Neural cell (in vitro differentiated cells): Measurements from ENCODE around the gene ARMC9. TPM values are rescaled to one million over a fixed set of nuclear protein-coding genes. Genes with fewer than 3 reads are reported as not detected.
A peak's percentile ranks its signal among the peaks of the same experiment; 100 is the strongest.

Experiments
- H2AFZ ChIP-seq: fragments of 200-600, 300-800 bp; sonication (generic), shearing (Covaris generic); 2 replicates; pipeline ENCODE4 v1.6.0; 2014; ENCODE audit warnings: low read depth, mild to moderate bottlenecking, antibody characterized with exemption, low read length, moderate library complexity
- H3F3A ChIP-seq: fragments of 200-600 bp; shearing (Covaris generic); 2 replicates; pipeline ENCODE4 v1.6.1; 2016; ENCODE audit warnings: mild to moderate bottlenecking, moderate library complexity, mixed read lengths, antibody characterized with exemption, low read length; ENCODE audit not compliant: insufficient read depth, poor library complexity, severe bottlenecking
- H3K27ac ChIP-seq: fragments of 200-600, 300-800 bp; sonication (generic), shearing (Covaris generic); 2 replicates; pipeline ENCODE4 v1.5.1; 2014; ENCODE audit warnings: mild to moderate bottlenecking, low read length, moderate library complexity
- H3K27me3 ChIP-seq: fragments of 300-800, 200-600 bp; sonication (generic), shearing (Covaris generic); 2 replicates; pipeline ENCODE4 v1.6.0; 2014; ENCODE audit warnings: mild to moderate bottlenecking, low read depth, low read length, moderate library complexity; ENCODE audit not compliant: insufficient read depth
- H3K36me3 ChIP-seq: fragments of 300-800, 200-600 bp; sonication (generic), shearing (Covaris generic); 2 replicates; pipeline ENCODE4 v1.5.1; 2014; ENCODE audit warnings: mild to moderate bottlenecking, antibody characterized with exemption, low read length, moderate library complexity; ENCODE audit not compliant: insufficient read depth
- H3K4me2 ChIP-seq: fragments of 300-800, 200-600 bp; sonication (generic), shearing (Covaris generic); 2 replicates; pipeline ENCODE4 v1.6.0; 2014; ENCODE audit warnings: mild to moderate bottlenecking, low read length
- H3K4me3 ChIP-seq: fragments of 300-800, 200-600 bp; sonication (generic), shearing (Covaris generic); 2 replicates; pipeline ENCODE4 v1.5.1; 2014; ENCODE audit warnings: mild to moderate bottlenecking, low read length, moderate library complexity
- H3K79me2 ChIP-seq: fragments of 200-600 bp; shearing (Covaris generic); replicated peaks from 2 replicates; pipeline ENCODE4 v1.6.0; 2014; ENCODE audit warnings: mild to moderate bottlenecking, low read length, moderate library complexity; ENCODE audit not compliant: insufficient read depth
- H3K9ac ChIP-seq: fragments of 300-800, 200-600 bp; sonication (generic), shearing (Covaris generic); 2 replicates; pipeline ENCODE4 v1.6.1; 2016; ENCODE audit warnings: mild to moderate bottlenecking, low read length, mixed read lengths
- H3K9me2 ChIP-seq: fragments of 200-600 bp; shearing (Covaris generic); 2 replicates; pipeline ENCODE4 v1.6.1; 2016; ENCODE audit warnings: mild to moderate bottlenecking, low read length, mixed read lengths; ENCODE audit not compliant: insufficient read depth
- H3K9me3 ChIP-seq: fragments of 200-600, 300-800 bp; sonication (generic), shearing (Covaris generic); 2 replicates; pipeline ENCODE4 v1.6.1; 2016; ENCODE audit warnings: mild to moderate bottlenecking, mixed run types, low read length, moderate library complexity, mixed read lengths
- H4K20me1 ChIP-seq: fragments of 200-600 bp; shearing (Covaris generic); 2 replicates; pipeline ENCODE4 v1.6.1; 2016; ENCODE audit warnings: mild to moderate bottlenecking, mixed run types; ENCODE audit not compliant: insufficient read depth
- EP300 ChIP-seq: fragments of 450-650 bp; conservative IDR thresholded peaks from 2 replicates; pipeline ENCODE4 v1.6.1; 2014; ENCODE audit warnings: antibody characterized with exemption, mild to moderate bottlenecking, moderate library complexity; ENCODE audit not compliant: poor library complexity, severe bottlenecking
- EZH2 ChIP-seq: fragments of 200-600, 300-800 bp; shearing (Covaris generic), sonication (generic); IDR thresholded peaks from 2 replicates; pipeline ENCODE4 v1.6.1; 2014; ENCODE audit warnings: antibody characterized with exemption, low read length, borderline replicate concordance, mild to moderate bottlenecking; ENCODE audit not compliant: insufficient read depth, poor library complexity, severe bottlenecking
- MXI1 ChIP-seq: fragments of 450-650 bp; conservative IDR thresholded peaks from 2 replicates; pipeline ENCODE4 v1.6.1; 2014; ENCODE audit warnings: antibody characterized with exemption, mild to moderate bottlenecking; ENCODE audit not compliant: poor library complexity, severe bottlenecking
- POLR2AphosphoS5 ChIP-seq: IDR thresholded peaks from 2 replicates; pipeline ENCODE4 v1.6.1; 2012
- RAD21 ChIP-seq: fragments of 450-650 bp; conservative IDR thresholded peaks from 2 replicates; pipeline ENCODE4 v1.6.1; 2014; ENCODE audit warnings: antibody characterized with exemption, mild to moderate bottlenecking, moderate library complexity
- SMC3 ChIP-seq: fragments of 450-650 bp; conservative IDR thresholded peaks from 2 replicates; pipeline ENCODE4 v1.6.1; 2014; ENCODE audit warnings: antibody characterized with exemption, mild to moderate bottlenecking, moderate library complexity; ENCODE audit not compliant: poor library complexity
- TAF1 ChIP-seq: IDR thresholded peaks from 2 replicates; pipeline ENCODE4 v1.6.1; 2012; ENCODE audit warnings: low read depth
- polyA plus RNA-seq: library from polyadenylated mRNA; depleted of rRNA; stranded (reverse); fragments of >200 nt; gene quantifications from 2 replicates; pipeline ENCODE4 v1.2.3, GENCODE V29; 2014
- TF ChIP-seq, protein P1 (sequence below): IDR thresholded peaks from 2 replicates; pipeline ENCODE4 v1.6.1; 2012; ENCODE audit warnings: borderline replicate concordance
- TF ChIP-seq, protein P2 (sequence below): fragments of 450-650 bp; IDR thresholded peaks from 2 replicates; pipeline ENCODE4 v1.5.1; 2014; ENCODE audit warnings: antibody characterized with exemption, mild to moderate bottlenecking, moderate library complexity; ENCODE audit not compliant: poor library complexity, severe bottlenecking

The ARMC9 gene
- polyA plus RNA-seq, 1 donor from 2014 or later, result 13.9 TPM

DNA sequence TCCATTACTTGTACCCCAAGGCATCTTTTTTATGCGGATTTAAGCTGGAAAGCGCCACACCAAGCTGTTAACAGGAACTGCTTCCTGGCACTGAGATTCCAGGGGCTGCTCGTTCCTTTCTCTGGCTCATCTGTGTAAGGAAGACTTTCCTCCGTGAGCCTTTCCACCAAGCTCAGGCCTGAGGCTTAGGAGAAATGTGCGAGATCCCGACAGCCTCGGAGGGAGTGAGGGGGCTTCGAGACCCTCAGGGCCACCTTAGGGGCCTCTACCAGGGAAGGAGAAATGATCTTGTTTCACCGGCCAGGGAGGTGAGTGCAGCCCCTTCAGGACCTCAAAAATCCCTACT lies 214.2 kb downstream of the ARMC9 start:
- Histone ChIP-seq H3K9me2 (no peaks in the 10 kb centered on the region), H3K4me2 (no peak overlapping the region), H3K4me3 (peak overlapping the region; percentile 65), H3K27me3 (peaks cover 5% of the 10 kb centered on the region), H3K9ac (peak overlapping the region; percentile 45), H4K20me1 (no peaks in the 10 kb centered on the region), H3K27ac (no peak overlapping the region), H3F3A (no peaks in the 10 kb centered on the region), H3K36me3 (no peaks in the 10 kb centered on the region), H3K79me2 (no peaks in the 10 kb centered on the region), H2AFZ (no peak overlapping the region), H3K9me3 (no peaks in the 10 kb centered on the region)
- TF ChIP-seq EP300 (no peak), EZH2 (no peak), TAF1 (no peak), RAD21 (no peak), SMC3 (no peak), POLR2AphosphoS5 (no peak), MXI1 (no peak)
- TF ChIP-seq, protein P1, sequence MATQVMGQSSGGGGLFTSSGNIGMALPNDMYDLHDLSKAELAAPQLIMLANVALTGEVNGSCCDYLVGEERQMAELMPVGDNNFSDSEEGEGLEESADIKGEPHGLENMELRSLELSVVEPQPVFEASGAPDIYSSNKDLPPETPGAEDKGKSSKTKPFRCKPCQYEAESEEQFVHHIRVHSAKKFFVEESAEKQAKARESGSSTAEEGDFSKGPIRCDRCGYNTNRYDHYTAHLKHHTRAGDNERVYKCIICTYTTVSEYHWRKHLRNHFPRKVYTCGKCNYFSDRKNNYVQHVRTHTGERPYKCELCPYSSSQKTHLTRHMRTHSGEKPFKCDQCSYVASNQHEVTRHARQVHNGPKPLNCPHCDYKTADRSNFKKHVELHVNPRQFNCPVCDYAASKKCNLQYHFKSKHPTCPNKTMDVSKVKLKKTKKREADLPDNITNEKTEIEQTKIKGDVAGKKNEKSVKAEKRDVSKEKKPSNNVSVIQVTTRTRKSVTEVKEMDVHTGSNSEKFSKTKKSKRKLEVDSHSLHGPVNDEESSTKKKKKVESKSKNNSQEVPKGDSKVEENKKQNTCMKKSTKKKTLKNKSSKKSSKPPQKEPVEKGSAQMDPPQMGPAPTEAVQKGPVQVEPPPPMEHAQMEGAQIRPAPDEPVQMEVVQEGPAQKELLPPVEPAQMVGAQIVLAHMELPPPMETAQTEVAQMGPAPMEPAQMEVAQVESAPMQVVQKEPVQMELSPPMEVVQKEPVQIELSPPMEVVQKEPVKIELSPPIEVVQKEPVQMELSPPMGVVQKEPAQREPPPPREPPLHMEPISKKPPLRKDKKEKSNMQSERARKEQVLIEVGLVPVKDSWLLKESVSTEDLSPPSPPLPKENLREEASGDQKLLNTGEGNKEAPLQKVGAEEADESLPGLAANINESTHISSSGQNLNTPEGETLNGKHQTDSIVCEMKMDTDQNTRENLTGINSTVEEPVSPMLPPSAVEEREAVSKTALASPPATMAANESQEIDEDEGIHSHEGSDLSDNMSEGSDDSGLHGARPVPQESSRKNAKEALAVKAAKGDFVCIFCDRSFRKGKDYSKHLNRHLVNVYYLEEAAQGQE, result no peak
- TF ChIP-seq, protein P2, sequence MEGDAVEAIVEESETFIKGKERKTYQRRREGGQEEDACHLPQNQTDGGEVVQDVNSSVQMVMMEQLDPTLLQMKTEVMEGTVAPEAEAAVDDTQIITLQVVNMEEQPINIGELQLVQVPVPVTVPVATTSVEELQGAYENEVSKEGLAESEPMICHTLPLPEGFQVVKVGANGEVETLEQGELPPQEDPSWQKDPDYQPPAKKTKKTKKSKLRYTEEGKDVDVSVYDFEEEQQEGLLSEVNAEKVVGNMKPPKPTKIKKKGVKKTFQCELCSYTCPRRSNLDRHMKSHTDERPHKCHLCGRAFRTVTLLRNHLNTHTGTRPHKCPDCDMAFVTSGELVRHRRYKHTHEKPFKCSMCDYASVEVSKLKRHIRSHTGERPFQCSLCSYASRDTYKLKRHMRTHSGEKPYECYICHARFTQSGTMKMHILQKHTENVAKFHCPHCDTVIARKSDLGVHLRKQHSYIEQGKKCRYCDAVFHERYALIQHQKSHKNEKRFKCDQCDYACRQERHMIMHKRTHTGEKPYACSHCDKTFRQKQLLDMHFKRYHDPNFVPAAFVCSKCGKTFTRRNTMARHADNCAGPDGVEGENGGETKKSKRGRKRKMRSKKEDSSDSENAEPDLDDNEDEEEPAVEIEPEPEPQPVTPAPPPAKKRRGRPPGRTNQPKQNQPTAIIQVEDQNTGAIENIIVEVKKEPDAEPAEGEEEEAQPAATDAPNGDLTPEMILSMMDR, result no peak

DNA sequence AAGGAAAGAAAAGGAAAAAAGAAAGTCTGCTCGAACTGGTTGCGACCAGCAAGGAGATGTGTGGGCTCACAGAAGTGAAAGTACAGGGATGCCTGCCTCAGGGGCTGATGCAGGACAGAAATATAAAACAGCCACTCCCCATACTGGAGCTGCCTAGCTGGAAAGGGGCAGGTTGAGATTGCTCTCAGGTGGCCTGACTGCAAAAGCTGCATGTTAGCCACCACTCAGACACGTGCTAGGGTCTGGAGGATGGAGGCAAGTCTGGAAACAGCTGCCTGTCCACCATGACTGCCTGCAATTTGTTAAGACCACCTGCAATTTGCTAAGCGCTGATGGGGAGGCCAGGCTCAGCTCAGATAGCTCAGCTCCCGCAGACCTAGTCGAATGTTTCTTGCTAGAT lies 215.0 kb downstream of the ARMC9 start:
- Histone ChIP-seq H3F3A (no peaks in the 10 kb centered on the region), H3K79me2 (no peaks in the 10 kb centered on the region), H3K36me3 (no peaks in the 10 kb centered on the region), H3K4me3 (peak overlapping the region; percentile 40), H3K9me3 (no peaks in the 10 kb centered on the region), H3K9me2 (no peaks in the 10 kb centered on the region), H3K27ac (peak overlapping the region; percentile 43), H3K9ac (peak overlapping the region; percentile 41), H4K20me1 (no peaks in the 10 kb centered on the region), H3K4me2 (no peak overlapping the region), H3K27me3 (peaks cover 5% of the 10 kb centered on the region), H2AFZ (no peak overlapping the region)
- TF ChIP-seq TAF1 (no peak), RAD21 (no peak), SMC3 (no peak), EP300 (no peak), MXI1 (no peak), EZH2 (no peak), POLR2AphosphoS5 (no peak)
- TF ChIP-seq, protein P2, result no peak
- TF ChIP-seq, protein P1, result no peak
